WTC11 (cell line): Measurements from ENCODE around the gene TRIM29. TPM values are rescaled to one million over a fixed set of nuclear protein-coding genes. Genes with fewer than 3 reads are reported as not detected.

Source experiments
- ATAC-seq: fragments of 200-7000 bp; cut with Tn5 transposase; 2 replicates; pipeline ENCODE4 v1.10.0; 2021; ENCODE audit warnings: mild to moderate bottlenecking, moderate library complexity
- CTCF ChIA-PET: fragments of 300-600 bp; sonication (Branson Sonifier 250); formaldehyde crosslinking; loops from one replicate; lab custom pipeline; 2021; ENCODE audit warnings: antibody characterized with exemption; lab: Charles Lee
- POLR2A ChIA-PET: fragments of 350-600 bp; sonication (Branson Sonifier 250); formaldehyde crosslinking; loops from one replicate; lab custom pipeline; 2021; ENCODE audit warnings: antibody characterized with exemption; lab: Charles Lee
- DNase-seq: peaks from one replicate; pipeline ENCODE4 v3.0.0; 2021; ENCODE audit warnings: low spot score
- H3K27ac Mint-ChIP-seq: 2 replicates; pipeline ENCODE4 v1.8.0; 2021; ENCODE audit warnings: mixed read lengths
- H3K27me3 Mint-ChIP-seq: 2 replicates; pipeline ENCODE4 v1.8.0; 2021; ENCODE audit warnings: low read depth, mild to moderate bottlenecking, moderate library complexity, mixed read lengths
- H3K36me3 Mint-ChIP-seq: 2 replicates; pipeline ENCODE4 v1.8.0; 2021; ENCODE audit warnings: mixed read lengths
- H3K4me1 Mint-ChIP-seq: 2 replicates; pipeline ENCODE4 v1.8.0; 2022; ENCODE audit warnings: mixed read lengths
- H3K4me3 Mint-ChIP-seq: 2 replicates; pipeline ENCODE4 v1.8.0; 2021; ENCODE audit warnings: mild to moderate bottlenecking, moderate library complexity, mixed read lengths
- H3K9me3 Mint-ChIP-seq: 2 replicates; pipeline ENCODE4 v1.8.0; 2021; ENCODE audit warnings: mixed read lengths
- E2F1 ChIP-seq: sonication (generic); formaldehyde crosslinking; IDR thresholded peaks from 2 replicates; pipeline ENCODE4 v1.8.0; 2022; ENCODE audit warnings: mild to moderate bottlenecking, missing genetic modification reagents
- FOXK1 ChIP-seq: sonication (generic); formaldehyde crosslinking; IDR thresholded peaks from 2 replicates; pipeline ENCODE4 v1.8.0; 2022; ENCODE audit warnings: mild to moderate bottlenecking, moderate library complexity, missing genetic modification reagents
- FOXP4 ChIP-seq: sonication (generic); formaldehyde crosslinking; IDR thresholded peaks from 2 replicates; pipeline ENCODE4 v1.8.0; 2022; ENCODE audit warnings: mild to moderate bottlenecking, missing genetic modification reagents
- GTF2I ChIP-seq: fragments of 250-450 bp; sonication (Bioruptor Pico); conservative IDR thresholded peaks from 2 replicates; pipeline ENCODE4 v1.4.0; 2021; ENCODE audit warnings: mild to moderate bottlenecking
- IRF2 ChIP-seq: sonication (generic); formaldehyde crosslinking; IDR thresholded peaks from 2 replicates; pipeline ENCODE4 v1.8.0; 2022; ENCODE audit warnings: low read depth, missing genetic modification reagents, borderline replicate concordance
- MAX ChIP-seq: sonication (generic); formaldehyde crosslinking; IDR thresholded peaks from 2 replicates; pipeline ENCODE4 v1.8.0; 2022; ENCODE audit warnings: mild to moderate bottlenecking, missing genetic modification reagents
- NFE2L1 ChIP-seq: sonication (generic); formaldehyde crosslinking; IDR thresholded peaks from 2 replicates; pipeline ENCODE4 v1.8.1; 2023; ENCODE audit warnings: missing genetic modification reagents
- NR3C1 ChIP-seq: sonication (generic); formaldehyde crosslinking; conservative IDR thresholded peaks from 2 replicates; pipeline ENCODE4 v1.8.1; 2023; ENCODE audit warnings: low read depth, mild to moderate bottlenecking, missing genetic modification reagents
- OVOL2 ChIP-seq: fragments of 250-450 bp; sonication (Bioruptor Pico); IDR thresholded peaks from 2 replicates; pipeline ENCODE4 v1.9.0; 2021; ENCODE audit warnings: mild to moderate bottlenecking, borderline replicate concordance
- SMAD4 ChIP-seq: sonication (generic); formaldehyde crosslinking; IDR thresholded peaks from 2 replicates; pipeline ENCODE4 v1.8.0; 2022; ENCODE audit warnings: mild to moderate bottlenecking, missing genetic modification reagents
- SP1 ChIP-seq: sonication (generic); formaldehyde crosslinking; conservative IDR thresholded peaks from 2 replicates; pipeline ENCODE4 v1.8.1; 2022; ENCODE audit warnings: missing genetic modification reagents
- ZBTB21 ChIP-seq: sonication (generic); formaldehyde crosslinking; IDR thresholded peaks from 2 replicates; pipeline ENCODE4 v1.8.1; 2023; ENCODE audit warnings: mild to moderate bottlenecking, missing genetic modification reagents, borderline replicate concordance
- ZNF121 ChIP-seq: sonication (generic); formaldehyde crosslinking; IDR thresholded peaks from 2 replicates; pipeline ENCODE4 v1.8.0; 2023; ENCODE audit warnings: missing genetic modification reagents
- ZNF138 ChIP-seq: sonication (generic); formaldehyde crosslinking; conservative IDR thresholded peaks from 2 replicates; pipeline ENCODE4 v1.8.1; 2022; ENCODE audit warnings: mild to moderate bottlenecking, moderate library complexity, missing genetic modification reagents
- ZNF219 ChIP-seq: sonication (generic); formaldehyde crosslinking; IDR thresholded peaks from 2 replicates; pipeline ENCODE4 v1.8.0; 2023; ENCODE audit warnings: missing genetic modification reagents, mild to moderate bottlenecking, borderline replicate concordance
- ZNF232 ChIP-seq: sonication (generic); formaldehyde crosslinking; IDR thresholded peaks from 2 replicates; pipeline ENCODE4 v1.8.0; 2022; ENCODE audit warnings: mild to moderate bottlenecking, missing genetic modification reagents
- ZNF671 ChIP-seq: fragments of 250-450 bp; sonication (Bioruptor Pico); IDR thresholded peaks from 2 replicates; pipeline ENCODE4 v1.8.0; 2021; ENCODE audit warnings: mild to moderate bottlenecking
- ZSCAN18 ChIP-seq: fragments of 250-450 bp; sonication (Bioruptor Pico); IDR thresholded peaks from 2 replicates; pipeline ENCODE4 v2.1.2; 2022; ENCODE audit warnings: mild to moderate bottlenecking, moderate library complexity
- total RNA-seq: library from RNA; stranded (reverse); gene quantifications from 3 replicates; pipeline ENCODE4 v1.2.3, GENCODE V29; 2021
- TF ChIP-seq, protein P1 (sequence below): sonication (generic); formaldehyde crosslinking; IDR thresholded peaks from 2 replicates; pipeline ENCODE4 v1.8.1; 2023; ENCODE audit warnings: mild to moderate bottlenecking, missing genetic modification reagents, moderate library complexity
- TF ChIP-seq, protein P2 (sequence below): sonication (generic); formaldehyde crosslinking; IDR thresholded peaks from 2 replicates; pipeline ENCODE4 v1.8.1; 2022; ENCODE audit warnings: mild to moderate bottlenecking, moderate library complexity, missing genetic modification reagents

TRIM29 gene
- total RNA-seq, 1 experiment from 2014 or later = 0.11 TPM

DNA sequence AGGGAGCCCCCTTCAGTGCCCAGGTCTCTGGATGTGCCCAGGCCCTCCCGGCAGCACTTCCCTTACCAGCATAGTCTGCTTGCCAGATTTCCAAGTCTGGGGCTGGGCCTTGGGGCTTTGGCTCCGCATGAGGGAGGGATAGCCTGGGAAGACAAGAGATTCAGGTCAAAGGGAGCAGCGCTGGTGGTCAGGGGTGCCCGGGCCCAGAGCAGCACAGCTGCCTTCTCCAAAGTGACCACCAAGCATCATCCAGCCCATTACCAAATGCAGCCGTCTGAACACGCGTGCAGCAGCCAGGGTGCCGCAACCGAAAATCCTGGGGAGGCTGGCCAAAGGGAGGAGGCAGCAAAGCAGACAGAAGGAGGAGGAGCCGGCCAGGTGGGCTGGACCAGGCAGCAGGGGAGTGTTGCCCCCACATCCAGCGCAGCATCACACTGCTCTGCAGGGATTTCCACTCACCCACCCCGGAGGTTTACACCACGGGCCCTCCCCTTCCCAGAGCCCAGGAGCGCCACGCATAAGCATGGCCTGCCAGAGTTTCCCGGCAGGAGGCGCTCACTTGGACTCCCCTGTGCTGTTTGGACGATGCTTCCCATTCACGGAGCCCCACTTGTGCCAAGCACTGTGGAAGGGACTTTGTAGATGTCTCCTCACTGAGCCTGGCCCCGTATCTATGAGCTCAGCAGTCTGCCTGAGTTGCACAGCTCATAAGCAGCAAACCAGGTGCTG is 22.5 kb downstream of the TRIM29 start:
- Mint-ChIP-seq H3K4me3 (no peak overlapping the region), H3K4me1 (peaks cover 6% of the 10 kb centered on the region), H3K27ac (no peak overlapping the region), H3K27me3 (no peaks in the 10 kb centered on the region), H3K36me3 (no peaks in the 10 kb centered on the region), H3K9me3 (no peaks in the 10 kb centered on the region)
- DNase-seq (peak; percentile 36), ATAC-seq (peak; percentile 33; the same call in 1 of the 2 replicates)
- no peak for TF ChIP-seq ZNF671 (CRISPR knock-in tag)
- TF ChIP-seq SP1 (CRISPR knock-in tag) = no peak
- no peak for TF ChIP-seq ZBTB21 (CRISPR knock-in tag)
- POLR2A ChIA-PET = no interaction called here
- CTCF ChIA-PET = interaction anchor here (0.7 to 1.6 kb wide), 5 partner anchors 18 to 116 kb away, joined by 3 to 5 read pairs (median 3); partner anchors contain the start of gene TRIM29

DNA sequence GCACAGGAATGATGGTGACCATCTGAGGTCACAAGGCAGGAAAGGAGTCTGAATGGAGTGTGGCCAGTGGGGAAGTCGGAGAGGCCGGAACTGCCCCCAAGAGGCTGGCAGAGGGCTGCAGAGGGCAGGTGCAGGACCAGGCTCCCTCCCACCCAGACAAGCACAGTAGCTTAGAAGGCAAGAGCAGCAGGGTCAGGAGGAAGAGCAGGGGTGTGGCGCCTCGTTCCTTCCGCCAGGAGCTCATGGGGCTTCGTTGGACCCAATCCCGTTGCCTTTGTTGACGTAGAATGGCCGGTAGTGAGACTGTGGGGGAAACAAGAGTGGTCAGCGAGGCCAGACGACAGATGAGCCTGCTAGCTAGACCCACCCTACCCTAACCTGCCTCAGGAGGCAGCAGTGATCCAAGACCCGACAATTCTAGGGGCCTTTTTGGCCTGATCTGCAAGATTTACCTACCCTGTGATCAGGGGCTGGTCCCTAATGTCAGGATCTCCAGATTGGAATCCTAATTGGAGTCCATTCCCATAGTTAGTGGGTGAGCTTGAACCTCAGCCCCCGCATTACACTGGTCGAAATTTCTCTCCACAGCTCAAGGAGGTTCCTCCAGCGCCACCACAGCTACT is 25.6 kb downstream of the TRIM29 start:
- no peak overlapping the region for H3K27ac Mint-ChIP-seq
- TF ChIP-seq ZNF121 (CRISPR knock-in tag) (peak; percentile 73; the same call in 1 of the 2 replicates), FOXP4 (CRISPR knock-in tag) (no peak)
- TF ChIP-seq, all 79 proteins: peak for 1
- ChIA-PET CTCF (interaction anchor here (0.6 to 2.8 kb wide), 27 partner anchors 10 to 509 kb away, joined by 3 to 36 read pairs (median 3); no protein-coding TSS in a partner anchor), POLR2A (no interaction called here)
- peak; percentile 35 for DNase-seq
- Mint-ChIP-seq H3K4me3 (no peak overlapping the region), H3K36me3 (no peaks in the 10 kb centered on the region), H3K27me3 (no peaks in the 10 kb centered on the region; the same call in 1 of the 2 replicates), H3K4me1 (peaks cover 8% of the 10 kb centered on the region), H3K9me3 (no peaks in the 10 kb centered on the region)
- peak; percentile 56 for ATAC-seq

DNA sequence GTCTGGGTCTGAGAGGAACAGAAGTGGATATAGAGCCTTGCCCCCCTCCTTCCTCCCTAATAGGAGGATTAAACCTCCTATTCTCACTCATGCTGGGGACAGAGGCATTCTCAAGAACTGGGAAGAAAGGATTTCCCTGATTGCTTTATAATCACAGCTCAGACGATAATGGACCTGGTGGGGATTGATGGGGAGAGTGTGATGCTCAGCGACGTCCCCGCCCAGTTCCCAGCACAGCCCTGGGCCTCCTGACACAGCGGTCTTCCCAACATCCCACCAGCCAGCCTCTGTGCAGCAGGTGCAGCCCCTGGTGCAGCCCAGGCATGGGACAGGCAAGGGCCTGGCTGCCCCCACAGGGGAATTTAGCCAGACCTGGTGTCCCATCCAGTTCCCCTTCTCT is 28.4 kb downstream of the TRIM29 start:
- Mint-ChIP-seq H3K27ac (no peak overlapping the region), H3K27me3 (no peaks in the 10 kb centered on the region; the same call in 1 of the 2 replicates), H3K4me3 (no peak overlapping the region), H3K9me3 (no peaks in the 10 kb centered on the region), H3K4me1 (peaks cover 20% of the 10 kb centered on the region), H3K36me3 (no peaks in the 10 kb centered on the region)
- no peak for ATAC-seq
- DNase-seq = no peak
- no peak for TF ChIP-seq OVOL2
- TF ChIP-seq ZSCAN18 (CRISPR knock-in tag) = no peak
- no peak for TF ChIP-seq NR3C1 (CRISPR knock-in tag)
- ChIA-PET CTCF (interaction anchor here (1.4 to 4.6 kb wide), 11 partner anchors 8 to 486 kb away, joined by 3 to 65 read pairs (median 10); no protein-coding TSS in a partner anchor), POLR2A (no interaction called here)

GRCh38 chr11:120108785-120109168 is 29.1 kb downstream of the TRIM29 start:
- no peak for ATAC-seq
- Mint-ChIP-seq H3K4me3 (no peak overlapping the region), H3K36me3 (no peaks in the 10 kb centered on the region), H3K27me3 (no peaks in the 10 kb centered on the region; the same call in 1 of the 2 replicates), H3K9me3 (no peaks in the 10 kb centered on the region), H3K4me1 (peaks cover 23% of the 10 kb centered on the region), H3K27ac (no peak overlapping the region)
- POLR2A ChIA-PET = no interaction called here
- CTCF ChIA-PET = interaction anchor here (0.6 to 4.6 kb wide), 57 partner anchors 9 to 623 kb away, joined by 3 to 65 read pairs (median 5); partner anchors contain the start of gene NECTIN1
- DNase-seq = no peak
- TF ChIP-seq ZNF219 (CRISPR knock-in tag) = no peak
- TF ChIP-seq, protein P1, sequence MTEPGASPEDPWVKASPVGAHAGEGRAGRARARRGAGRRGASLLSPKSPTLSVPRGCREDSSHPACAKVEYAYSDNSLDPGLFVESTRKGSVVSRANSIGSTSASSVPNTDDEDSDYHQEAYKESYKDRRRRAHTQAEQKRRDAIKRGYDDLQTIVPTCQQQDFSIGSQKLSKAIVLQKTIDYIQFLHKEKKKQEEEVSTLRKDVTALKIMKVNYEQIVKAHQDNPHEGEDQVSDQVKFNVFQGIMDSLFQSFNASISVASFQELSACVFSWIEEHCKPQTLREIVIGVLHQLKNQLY = no peak
- no peak for TF ChIP-seq GTF2I (CRISPR knock-in tag)
- TF ChIP-seq FOXK1 = no peak
- no peak for TF ChIP-seq E2F1 (CRISPR knock-in tag)
- no peak for TF ChIP-seq SMAD4
- TF ChIP-seq MAX (CRISPR knock-in tag) = no peak
- no peak for TF ChIP-seq IRF2
- TF ChIP-seq NFE2L1 (CRISPR knock-in tag) = no peak
- TF ChIP-seq ZNF138 (CRISPR knock-in tag) = no peak
- TF ChIP-seq, protein P2, sequence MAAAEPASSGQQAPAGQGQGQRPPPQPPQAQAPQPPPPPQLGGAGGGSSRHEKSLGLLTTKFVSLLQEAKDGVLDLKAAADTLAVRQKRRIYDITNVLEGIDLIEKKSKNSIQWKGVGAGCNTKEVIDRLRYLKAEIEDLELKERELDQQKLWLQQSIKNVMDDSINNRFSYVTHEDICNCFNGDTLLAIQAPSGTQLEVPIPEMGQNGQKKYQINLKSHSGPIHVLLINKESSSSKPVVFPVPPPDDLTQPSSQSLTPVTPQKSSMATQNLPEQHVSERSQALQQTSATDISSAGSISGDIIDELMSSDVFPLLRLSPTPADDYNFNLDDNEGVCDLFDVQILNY (CRISPR knock-in tag) = no peak
- no peak for TF ChIP-seq ZNF232
- no peak for TF ChIP-seq NR3C1 (CRISPR knock-in tag)
